Activated naive CD8-positive, alpha-beta T cell treated with anti-CD3 and anti-CD28 coated beads for 36 hours (primary cell): ENCODE data around the gene OSGEP. TPM values are rescaled to one million over a fixed set of nuclear protein-coding genes. Genes with fewer than 3 reads are reported as not detected.
A peak's percentile ranks its signal among the peaks of the same experiment; 100 is the strongest.

Experiments used
- DNase-seq: peaks from one replicate; pipeline ENCODE4 v3.0.0; 2021
- H3K27ac Mint-ChIP-seq: one replicate; pipeline ENCODE4 v1.8.0; 2022; ENCODE audit warnings: mild to moderate bottlenecking, moderate library complexity, mixed read lengths
- H3K27me3 Mint-ChIP-seq: one replicate; pipeline ENCODE4 v1.8.0; 2022; ENCODE audit warnings: mild to moderate bottlenecking, mixed read lengths
- H3K36me3 Mint-ChIP-seq: one replicate; pipeline ENCODE4 v1.8.0; 2021; ENCODE audit warnings: mild to moderate bottlenecking, mixed read lengths
- H3K4me1 Mint-ChIP-seq: one replicate; pipeline ENCODE4 v1.8.0; 2021; ENCODE audit warnings: mixed read lengths
- H3K4me3 Mint-ChIP-seq: one replicate; pipeline ENCODE4 v1.8.0; 2022; ENCODE audit warnings: mild to moderate bottlenecking, moderate library complexity, mixed read lengths
- H3K9me3 Mint-ChIP-seq: one replicate; pipeline ENCODE4 v1.8.0; 2022; ENCODE audit warnings: mixed read lengths
- total RNA-seq, 2 experiments: library from RNA; stranded (reverse); gene quantifications; one replicate each; pipeline ENCODE4 v1.2.3, GENCODE V29; 2021

Gene OSGEP
- total RNA-seq, 2 experiments from 2014 or later = 59.0 to 59.2 TPM

DNA sequence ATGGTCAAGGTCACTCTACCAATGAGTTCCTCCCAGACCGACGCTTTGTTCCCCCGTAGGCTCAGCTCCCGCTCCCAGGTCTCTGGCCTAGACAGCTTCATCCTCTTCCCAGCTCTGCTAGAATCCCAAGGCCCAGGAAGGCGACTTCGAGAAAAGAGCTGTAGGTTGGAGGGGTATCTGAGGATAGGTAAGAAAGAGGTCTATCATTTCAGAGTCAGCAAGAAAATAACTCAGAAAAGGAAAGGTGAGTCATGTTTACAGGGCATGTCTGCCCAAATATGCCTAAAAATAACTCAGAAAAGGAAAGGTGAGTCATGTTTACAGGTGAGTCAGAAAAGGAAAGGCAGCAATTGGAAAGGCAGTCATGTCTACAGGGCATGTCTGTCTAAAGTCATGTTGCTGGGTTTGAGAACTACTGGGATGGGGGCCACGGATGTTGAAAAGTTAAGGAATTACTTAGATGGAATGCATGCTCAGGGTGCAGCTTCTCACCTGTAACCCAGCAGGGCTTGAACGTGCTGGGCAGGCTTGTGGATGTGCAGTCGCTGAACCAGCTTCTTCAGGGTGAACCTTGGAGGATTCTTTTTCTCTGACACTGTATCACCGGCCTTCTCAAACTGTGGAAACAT is 53.5 kb downstream of the OSGEP start:
- peaks cover 34% of the 10 kb centered on the region for H3K4me1 Mint-ChIP-seq
- peak; percentile 11 for DNase-seq
- no peaks in the 10 kb centered on the region for H3K27me3 Mint-ChIP-seq
- no peaks in the 10 kb centered on the region for H3K9me3 Mint-ChIP-seq
- peaks cover 52% of the 10 kb centered on the region for H3K36me3 Mint-ChIP-seq
- H3K4me3 Mint-ChIP-seq = peak overlapping the region; percentile 71
- peak overlapping the region; percentile 93 for H3K27ac Mint-ChIP-seq

DNA sequence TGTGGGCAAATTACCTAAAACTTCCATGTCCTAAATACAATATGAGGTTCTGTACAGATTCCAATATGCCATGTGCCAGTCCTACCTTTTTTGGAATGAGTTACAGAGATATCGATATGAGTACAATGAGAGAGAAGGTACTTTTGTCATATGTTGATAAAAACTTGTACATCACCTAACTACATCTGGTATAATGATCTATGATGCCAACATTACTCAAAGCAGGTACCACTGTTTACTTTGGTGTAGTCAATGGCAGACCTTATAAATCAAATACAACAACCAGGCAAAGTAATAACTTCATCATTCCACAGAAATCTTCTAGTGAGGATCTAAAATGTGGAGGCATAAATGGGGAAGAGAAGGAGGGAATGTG is 54.0 kb downstream of the OSGEP start:
- peaks cover 54% of the 10 kb centered on the region for H3K36me3 Mint-ChIP-seq
- no peaks in the 10 kb centered on the region for H3K27me3 Mint-ChIP-seq
- peak overlapping the region; percentile 93 for H3K27ac Mint-ChIP-seq
- no peak for DNase-seq
- peaks cover 30% of the 10 kb centered on the region for H3K4me1 Mint-ChIP-seq
- peak overlapping the region; percentile 71 for H3K4me3 Mint-ChIP-seq
- H3K9me3 Mint-ChIP-seq = no peaks in the 10 kb centered on the region

DNA sequence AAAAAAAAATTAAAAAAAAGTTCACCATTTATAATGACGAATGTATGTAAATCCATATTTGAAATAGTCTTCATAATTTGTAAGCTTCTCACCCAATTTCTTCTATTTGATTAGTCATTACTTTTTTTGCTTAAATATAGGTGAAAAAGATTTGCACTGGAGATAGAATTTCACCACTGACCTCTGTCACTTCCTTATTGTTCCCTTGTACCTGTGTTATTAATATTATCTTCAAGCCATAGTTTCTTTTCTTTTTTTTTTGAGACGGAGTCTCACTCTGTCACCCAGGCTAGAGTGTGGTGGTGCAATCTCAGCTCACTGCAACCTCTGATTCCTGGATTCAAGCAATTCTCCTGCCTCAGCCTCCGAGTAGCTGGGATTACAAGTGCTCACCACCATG is 57.1 kb downstream of the OSGEP start:
- no peak for DNase-seq
- H3K27me3 Mint-ChIP-seq = no peaks in the 10 kb centered on the region
- H3K27ac Mint-ChIP-seq = no peak overlapping the region
- peaks cover 41% of the 10 kb centered on the region for H3K36me3 Mint-ChIP-seq
- no peaks in the 10 kb centered on the region for H3K9me3 Mint-ChIP-seq
- H3K4me3 Mint-ChIP-seq = no peak overlapping the region
- H3K4me1 Mint-ChIP-seq = peaks cover 18% of the 10 kb centered on the region

Other genes starting within 250 kb of the OSGEP start
- gene OR11H6, start 231.1 kb downstream of the OSGEP start, total RNA-seq = not detected
- not detected for gene OR11H7, start 225.8 kb downstream of the OSGEP start, total RNA-seq
- not detected for gene OR11H4, start 215.5 kb downstream of the OSGEP start, total RNA-seq
- 10 to 100 TPM; 27.5 to 27.7 TPM for gene TTC5, start 148.9 kb downstream of the OSGEP start, total RNA-seq
- gene CCNB1IP1, start 121.5 kb downstream of the OSGEP start, total RNA-seq = 10 to 100 TPM; 70.5 to 73.1 TPM
- 10 to 100 TPM; 42.9 to 46.5 TPM for gene PARP2, start 111.2 kb downstream of the OSGEP start, total RNA-seq
- 10 to 100 TPM; 21.6 to 22.1 TPM for gene TEP1, start 41.3 kb downstream of the OSGEP start, total RNA-seq
- gene KLHL33, start 18.6 kb downstream of the OSGEP start, total RNA-seq = under 1 TPM; 0.50 to 0.68 TPM
- gene APEX1, start 414 bp upstream of the OSGEP start, total RNA-seq = 100 to 1,000 TPM; 253 to 277 TPM
- 10 to 100 TPM; 27.6 to 28.7 TPM for gene PIP4P1, start 6.6 kb upstream of the OSGEP start, total RNA-seq
- 100 to 1,000 TPM; 227 to 230 TPM for gene PNP, start 14.6 kb upstream of the OSGEP start, total RNA-seq
- gene RNASE10, start 50.7 kb upstream of the OSGEP start, total RNA-seq = under 1 TPM; 0.24 to 0.25 TPM
- gene RNASE9, start 106.2 kb upstream of the OSGEP start, total RNA-seq = not detected
- not detected for gene RNASE11, start 133.2 kb upstream of the OSGEP start, total RNA-seq
- not detected for gene RNASE12, start 136.6 kb upstream of the OSGEP start, total RNA-seq
- not detected for gene OR6S1, start 186.9 kb upstream of the OSGEP start, total RNA-seq
- under 1 TPM; 0.35 to 0.68 TPM for gene RNASE4, start 229.7 kb upstream of the OSGEP start, total RNA-seq
- gene ANG, start 234.0 kb upstream of the OSGEP start, total RNA-seq = 1 to 10 TPM; 1.1 to 1.3 TPM